RWPE2 (cell line): ENCODE measurements around the gene EFHD1.

Experiments
- ATAC-seq: fragments of 200-7000 bp; cut with Tn5 transposase; 3 replicates; pipeline ENCODE4 v1.9.1; 2021; ENCODE audit warnings: low read depth
- DNase-seq: peaks from one replicate; pipeline ENCODE4 v3.0.0-alpha.2; 2020; ENCODE audit warnings: low spot score
- H3K27ac ChIP-seq: fragments of 450-650 bp; 2 replicates; pipeline ENCODE4 v1.5.1; 2017; ENCODE audit warnings: mild to moderate bottlenecking; ENCODE audit not compliant: poor library complexity, severe bottlenecking
- H3K27me3 ChIP-seq: fragments of 250-450 bp; sonication (Bioruptor Pico); 2 replicates; pipeline ENCODE4 v1.5.1; 2021; ENCODE audit warnings: mild to moderate bottlenecking, moderate library complexity; ENCODE audit not compliant: insufficient read depth, poor library complexity, severe bottlenecking
- H3K36me3 ChIP-seq: fragments of 250-450 bp; sonication (Bioruptor Pico); 2 replicates; pipeline ENCODE4 v1.5.1; 2020; ENCODE audit warnings: low read depth, mild to moderate bottlenecking, moderate library complexity
- H3K4me1 ChIP-seq: fragments of 250-450 bp; sonication (Bioruptor Pico); 2 replicates; pipeline ENCODE4 v1.5.1; 2021; ENCODE audit warnings: mild to moderate bottlenecking, moderate library complexity; ENCODE audit not compliant: insufficient read depth, poor library complexity, severe bottlenecking
- H3K4me3 ChIP-seq: fragments of 250-450 bp; sonication (Bioruptor Pico); 2 replicates; pipeline ENCODE4 v1.5.1; 2021; ENCODE audit warnings: mild to moderate bottlenecking, moderate library complexity; ENCODE audit not compliant: severe bottlenecking
- H3K9me3 ChIP-seq: fragments of 250-450 bp; sonication (Bioruptor Pico); 2 replicates; pipeline ENCODE4 v1.5.1; 2021; ENCODE audit warnings: mild to moderate bottlenecking, moderate library complexity; ENCODE audit not compliant: severe bottlenecking
- TF ChIP-seq, protein P1 (sequence below): fragments of 450-650 bp; IDR thresholded peaks from one replicate; pipeline ENCODE4 v1.5.1; 2017; ENCODE audit warnings: mild to moderate bottlenecking, moderate library complexity; ENCODE audit not compliant: poor library complexity, severe bottlenecking

EFHD1 gene

GRCh38 chr2:232697059-232697806 lies 63.8 kb downstream of the EFHD1 start, which contains the start of gene GIGYF2:
Gene GIGYF2 (plus strand): TSS chr2:232697331. CDS start chr2:232735198, 37,867 bp downstream.
- Histone ChIP-seq H3K4me3 (peak within 1 kb of the TSS; percentile 95), H3K4me1 (peaks cover 17% of the 10 kb centered on the region), H3K27me3 (no peaks in the 10 kb centered on the region), H3K27ac (peak within 1 kb of the TSS; percentile 65), H3K36me3 (peaks cover 21% of the 10 kb centered on the region), H3K9me3 (no peaks in the 10 kb centered on the region)
- DNase-seq (peak; percentile 95), ATAC-seq (peak; percentile 91)
- TF ChIP-seq, protein P1, sequence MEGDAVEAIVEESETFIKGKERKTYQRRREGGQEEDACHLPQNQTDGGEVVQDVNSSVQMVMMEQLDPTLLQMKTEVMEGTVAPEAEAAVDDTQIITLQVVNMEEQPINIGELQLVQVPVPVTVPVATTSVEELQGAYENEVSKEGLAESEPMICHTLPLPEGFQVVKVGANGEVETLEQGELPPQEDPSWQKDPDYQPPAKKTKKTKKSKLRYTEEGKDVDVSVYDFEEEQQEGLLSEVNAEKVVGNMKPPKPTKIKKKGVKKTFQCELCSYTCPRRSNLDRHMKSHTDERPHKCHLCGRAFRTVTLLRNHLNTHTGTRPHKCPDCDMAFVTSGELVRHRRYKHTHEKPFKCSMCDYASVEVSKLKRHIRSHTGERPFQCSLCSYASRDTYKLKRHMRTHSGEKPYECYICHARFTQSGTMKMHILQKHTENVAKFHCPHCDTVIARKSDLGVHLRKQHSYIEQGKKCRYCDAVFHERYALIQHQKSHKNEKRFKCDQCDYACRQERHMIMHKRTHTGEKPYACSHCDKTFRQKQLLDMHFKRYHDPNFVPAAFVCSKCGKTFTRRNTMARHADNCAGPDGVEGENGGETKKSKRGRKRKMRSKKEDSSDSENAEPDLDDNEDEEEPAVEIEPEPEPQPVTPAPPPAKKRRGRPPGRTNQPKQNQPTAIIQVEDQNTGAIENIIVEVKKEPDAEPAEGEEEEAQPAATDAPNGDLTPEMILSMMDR = no peak

DNA sequence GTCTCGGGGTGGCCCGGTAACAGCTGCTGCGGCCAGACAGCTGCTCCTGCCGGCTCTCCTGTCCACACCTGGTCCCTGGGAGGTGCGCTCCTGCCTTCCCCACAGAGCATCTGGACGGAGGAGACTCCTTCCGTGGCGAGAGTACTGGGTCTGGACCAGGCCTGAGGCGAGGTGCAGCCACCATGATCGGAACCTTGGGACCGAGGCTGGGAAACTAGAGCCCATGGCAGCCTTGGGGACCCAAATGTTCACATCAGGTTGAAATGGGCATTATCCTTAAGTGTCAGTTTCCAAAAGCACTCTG lies 64.4 kb downstream of the EFHD1 start:
- DNase-seq (no peak), ATAC-seq (no peak; the same call in 2 of the 3 replicates)
- Histone ChIP-seq H3K4me3 (peak overlapping the region; percentile 95), H3K36me3 (peaks cover 25% of the 10 kb centered on the region), H3K27me3 (no peaks in the 10 kb centered on the region), H3K4me1 (peaks cover 17% of the 10 kb centered on the region), H3K9me3 (no peaks in the 10 kb centered on the region), H3K27ac (peak overlapping the region; percentile 65)
- TF ChIP-seq, protein P1 = no peak

- H3K4me1 ChIP-seq = peaks cover 17% of the 10 kb centered on the region
- H3K9me3 ChIP-seq = no peaks in the 10 kb centered on the region
- TF ChIP-seq, protein P1 = no peak
- no peak overlapping the region for H3K27ac ChIP-seq
- H3K36me3 ChIP-seq = peaks cover 31% of the 10 kb centered on the region
- no peak for ATAC-seq
- no peak for DNase-seq
- H3K4me3 ChIP-seq = peak overlapping the region; percentile 95
- H3K27me3 ChIP-seq = no peaks in the 10 kb centered on the region
Observed at GRCh38 chr2:232698556-232699091, 65.2 kb downstream of the EFHD1 start.

DNA sequence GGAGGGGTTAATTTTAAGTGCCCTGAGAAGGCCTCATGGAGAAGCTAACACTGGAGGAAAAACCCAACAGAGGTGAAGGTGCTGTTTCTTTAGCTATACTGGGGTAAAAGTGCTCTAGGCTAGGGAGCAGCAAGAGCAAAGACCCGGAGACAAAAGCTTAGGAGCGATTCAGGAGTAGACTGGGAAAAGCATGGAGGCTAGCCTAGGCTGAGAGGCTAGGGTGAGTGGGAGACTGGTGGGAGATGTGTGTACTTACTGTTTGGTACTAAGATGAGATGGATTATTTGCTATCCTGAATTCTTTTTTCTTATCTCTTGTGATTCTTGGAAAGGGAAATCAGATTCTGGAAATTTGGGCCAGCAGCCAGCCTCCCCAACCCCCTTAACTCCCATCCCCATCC lies 65.7 kb downstream of the EFHD1 start:
- H3K4me3 ChIP-seq = peak overlapping the region; percentile 95
- H3K27ac ChIP-seq = no peak overlapping the region
- DNase-seq = no peak
- TF ChIP-seq, protein P1 = no peak
- peaks cover 36% of the 10 kb centered on the region for H3K36me3 ChIP-seq
- H3K27me3 ChIP-seq = no peaks in the 10 kb centered on the region
- H3K9me3 ChIP-seq = no peaks in the 10 kb centered on the region
- peaks cover 17% of the 10 kb centered on the region for H3K4me1 ChIP-seq
- ATAC-seq = no peak

GRCh38 chr2:232700154-232700553 lies 66.8 kb downstream of the EFHD1 start:
- Histone ChIP-seq H3K36me3 (peaks cover 44% of the 10 kb centered on the region), H3K27me3 (no peaks in the 10 kb centered on the region), H3K9me3 (no peaks in the 10 kb centered on the region), H3K27ac (no peak overlapping the region), H3K4me3 (no peak overlapping the region), H3K4me1 (peaks cover 17% of the 10 kb centered on the region)
- ATAC-seq (no peak), DNase-seq (no peak)
- TF ChIP-seq, protein P1 = no peak
